ENCODE data around the gene STAT5A. TPM values are rescaled to one million over a fixed set of nuclear protein-coding genes. Genes with fewer than 3 reads are reported as not detected.
A peak's percentile ranks its signal among the peaks of the same experiment; 100 is the strongest.
"Not testable (repeated sequence)": the region's sequence is repeated elsewhere in the genome, so short reads cannot be mapped to it uniquely, and the experiment has no call there.

The STAT5A gene
- total RNA-seq, 4 donors from 2014 or later = 151 to 200 (median 171) TPM

DNA sequence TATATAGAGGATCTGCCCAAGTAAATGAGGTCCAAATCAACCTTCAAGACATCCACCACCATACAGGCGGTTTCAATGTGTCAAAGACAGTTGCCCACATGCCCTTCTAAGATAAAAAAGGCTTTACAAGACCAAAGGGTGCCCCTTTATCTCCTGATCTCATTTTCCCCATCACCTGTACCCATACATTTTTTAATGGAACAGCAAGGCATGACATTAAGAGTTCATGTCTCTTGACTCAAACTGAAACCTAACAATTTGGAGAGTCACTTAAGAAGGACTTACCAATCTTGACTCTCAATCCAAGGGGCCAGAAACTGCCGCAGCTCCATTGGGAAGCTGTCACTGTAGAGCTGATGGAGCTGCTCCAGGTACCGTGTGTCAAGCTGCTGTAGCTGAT is 59.8 kb downstream of the STAT5A start:
- ATAC-seq (ENCODE audit: low FRiP score) (no peak), DNase-seq (ENCODE audit: low spot score) (no peak)
- TF ChIP-seq, protein P1, sequence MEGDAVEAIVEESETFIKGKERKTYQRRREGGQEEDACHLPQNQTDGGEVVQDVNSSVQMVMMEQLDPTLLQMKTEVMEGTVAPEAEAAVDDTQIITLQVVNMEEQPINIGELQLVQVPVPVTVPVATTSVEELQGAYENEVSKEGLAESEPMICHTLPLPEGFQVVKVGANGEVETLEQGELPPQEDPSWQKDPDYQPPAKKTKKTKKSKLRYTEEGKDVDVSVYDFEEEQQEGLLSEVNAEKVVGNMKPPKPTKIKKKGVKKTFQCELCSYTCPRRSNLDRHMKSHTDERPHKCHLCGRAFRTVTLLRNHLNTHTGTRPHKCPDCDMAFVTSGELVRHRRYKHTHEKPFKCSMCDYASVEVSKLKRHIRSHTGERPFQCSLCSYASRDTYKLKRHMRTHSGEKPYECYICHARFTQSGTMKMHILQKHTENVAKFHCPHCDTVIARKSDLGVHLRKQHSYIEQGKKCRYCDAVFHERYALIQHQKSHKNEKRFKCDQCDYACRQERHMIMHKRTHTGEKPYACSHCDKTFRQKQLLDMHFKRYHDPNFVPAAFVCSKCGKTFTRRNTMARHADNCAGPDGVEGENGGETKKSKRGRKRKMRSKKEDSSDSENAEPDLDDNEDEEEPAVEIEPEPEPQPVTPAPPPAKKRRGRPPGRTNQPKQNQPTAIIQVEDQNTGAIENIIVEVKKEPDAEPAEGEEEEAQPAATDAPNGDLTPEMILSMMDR (IDR thresholded peaks at IDR 0.05) = no peak

DNA sequence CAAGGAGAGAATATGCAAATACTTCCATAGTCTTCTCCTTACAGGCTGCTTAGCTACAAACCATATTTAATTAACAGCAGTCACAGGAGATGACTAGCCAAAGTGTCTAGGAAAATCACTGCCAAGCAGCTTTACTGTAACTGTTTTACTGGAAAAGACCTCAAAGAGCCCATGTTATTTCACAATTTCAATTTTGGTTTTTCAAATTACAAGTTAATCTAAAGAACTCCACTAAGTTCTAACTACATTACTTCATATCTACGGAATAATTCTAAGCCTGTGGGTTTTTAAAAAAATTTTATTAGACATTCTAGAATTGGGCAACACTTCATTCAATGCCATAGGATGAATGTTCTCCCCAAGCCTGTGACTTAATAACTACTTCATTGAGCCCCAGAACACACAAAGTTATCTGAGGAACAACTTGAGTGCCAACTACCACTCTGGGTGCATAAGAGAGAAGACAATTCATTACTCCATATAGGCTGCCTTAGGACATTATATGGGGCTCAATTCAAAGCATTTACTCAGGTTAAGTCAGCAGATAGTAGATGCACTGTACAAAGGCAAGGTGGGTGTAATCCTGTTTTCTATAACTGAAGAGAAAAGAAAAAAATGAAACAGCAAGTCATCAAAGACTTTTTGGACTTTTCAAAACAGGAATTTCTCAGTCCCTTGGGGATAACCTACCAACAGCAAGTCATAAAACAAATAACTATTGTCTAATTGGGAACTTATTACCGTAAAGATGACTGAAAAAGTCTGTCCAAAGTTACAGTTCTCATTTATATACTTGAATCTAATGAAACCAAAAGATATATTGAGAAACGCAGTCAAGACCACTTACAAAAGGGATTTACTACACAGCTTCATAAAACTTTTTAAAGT is 66.9 kb downstream of the STAT5A start:
- DNase-seq (ENCODE audit: low spot score) (no peak), ATAC-seq (ENCODE audit: low FRiP score) (peak; percentile 69)
- TF ChIP-seq, protein P1 (IDR thresholded peaks at IDR 0.05) = no peak

DNA sequence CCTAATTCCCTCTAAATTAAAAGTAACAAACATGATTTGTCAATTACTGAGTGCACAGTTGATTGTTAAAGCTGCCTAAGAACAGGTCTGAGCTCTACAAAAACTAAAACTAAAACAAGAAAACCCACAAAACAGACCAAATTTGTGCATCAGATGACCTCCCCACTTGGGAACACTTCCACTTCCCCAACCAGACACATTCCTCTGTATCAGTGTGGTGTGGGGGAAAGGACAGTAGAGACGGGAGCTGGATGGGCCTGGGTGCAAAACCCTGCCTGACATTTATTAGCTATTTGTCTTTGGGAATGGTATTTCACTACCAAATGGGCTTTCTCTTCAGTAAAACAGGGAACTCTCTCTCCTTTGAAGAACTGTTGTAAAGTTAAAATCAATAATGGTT is 70.1 kb downstream of the STAT5A start:
- ATAC-seq (ENCODE audit: low FRiP score) = no peak
- TF ChIP-seq, protein P1 (IDR thresholded peaks at IDR 0.05) = no peak
- DNase-seq (ENCODE audit: low spot score) = no peak

DNA sequence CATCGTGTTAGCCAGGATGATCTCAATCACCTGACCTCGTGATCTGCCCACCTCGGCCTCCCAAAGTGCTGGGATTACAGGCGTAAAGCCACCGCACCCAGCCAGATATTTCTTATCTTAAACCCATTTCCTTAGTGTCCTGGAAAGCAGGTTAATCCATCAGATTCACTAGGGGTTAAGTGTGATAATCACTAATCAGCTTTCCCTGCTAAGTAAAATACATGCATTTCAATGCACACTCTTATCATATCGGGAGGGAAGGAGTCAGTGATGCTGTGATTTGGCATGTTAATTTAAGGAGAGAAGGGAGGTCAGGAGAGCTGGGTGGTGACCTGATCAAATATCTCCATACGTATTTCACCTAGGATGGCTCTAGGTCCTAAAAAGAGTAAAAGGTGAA is 70.8 kb downstream of the STAT5A start:
- TF ChIP-seq, protein P1 (IDR thresholded peaks at IDR 0.05) = no peak
- ATAC-seq (ENCODE audit: low FRiP score) = no peak
- DNase-seq (ENCODE audit: low spot score) = no peak

DNA sequence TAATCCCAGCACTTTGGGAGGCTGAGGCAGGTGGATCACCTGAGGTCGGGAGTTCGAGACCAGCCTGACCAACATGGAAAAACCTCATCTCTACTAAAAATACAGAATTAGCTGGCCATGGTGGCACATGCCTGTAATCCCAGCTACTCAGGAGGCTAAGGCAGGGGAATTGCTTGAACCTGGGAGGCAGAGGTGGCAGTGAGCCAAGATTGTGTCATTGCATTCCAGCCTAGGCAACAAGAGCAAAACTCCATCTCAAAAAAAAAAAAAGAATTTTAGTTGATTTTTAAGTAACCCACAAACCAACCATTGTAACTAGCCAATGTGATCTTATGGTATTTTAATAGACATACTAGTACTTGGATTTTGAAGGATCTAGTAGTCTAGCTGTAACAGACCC is 72.1 kb downstream of the STAT5A start:
- DNase-seq (ENCODE audit: low spot score); ATAC-seq (ENCODE audit: low FRiP score): not testable (repeated sequence)

Other genes starting within 250 kb of the STAT5A start
- gene C17orf113, start 237.9 kb upstream of the STAT5A start, total RNA-seq = under 1 TPM; 0.09 to 0.63 (median 0.19) TPM
- gene ZNF385C, start 190.0 kb upstream of the STAT5A start, total RNA-seq = not detected
- 10 to 100 TPM in 2 of 4 donors, 1 to 10 TPM in 2; 7.8 to 21.8 (median 10.2) TPM for gene DHX58, start 175.8 kb upstream of the STAT5A start, total RNA-seq
- 10 to 100 TPM; 30.2 to 68.7 (median 33.9) TPM for gene KAT2A, start 167.1 kb upstream of the STAT5A start, total RNA-seq
- under 1 TPM in 1 of 4 donors, not detected in 3; 0.25 TPM for gene HSPB9, start 165.7 kb upstream of the STAT5A start, total RNA-seq
- gene RAB5C, start 133.5 kb upstream of the STAT5A start, total RNA-seq = 100 to 1,000 TPM; 122 to 178 (median 158) TPM
- gene KCNH4, start 107.4 kb upstream of the STAT5A start, total RNA-seq = under 1 TPM in 3 of 4 donors, not detected in 1; 0.44 to 0.79 (median 0.48) TPM
- gene HCRT, start 103.0 kb upstream of the STAT5A start, total RNA-seq = not detected
- gene GHDC, start 94.0 kb upstream of the STAT5A start, total RNA-seq = 10 to 100 TPM; 28.8 to 41.3 (median 35.5) TPM
- gene STAT5B, start 12.1 kb upstream of the STAT5A start, total RNA-seq = 100 to 1,000 TPM in 2 of 4 donors, 10 to 100 TPM in 2; 66.6 to 130 (median 111) TPM
- 100 to 1,000 TPM; 214 to 433 (median 280) TPM for gene STAT3, start 99.9 kb downstream of the STAT5A start, total RNA-seq
- 100 to 1,000 TPM; 479 to 598 (median 526) TPM for gene CAVIN1, start 134.8 kb downstream of the STAT5A start, total RNA-seq
- 100 to 1,000 TPM in 1 of 4 donors, 10 to 100 TPM in 3; 76.7 to 106 (median 89.2) TPM for gene ATP6V0A1, start 170.4 kb downstream of the STAT5A start, total RNA-seq
- 10 to 100 TPM; 48.5 to 80.9 (median 57.3) TPM for gene NAGLU, start 247.7 kb downstream of the STAT5A start, total RNA-seq